ENCODE data around the gene CEBPG.

DNA sequence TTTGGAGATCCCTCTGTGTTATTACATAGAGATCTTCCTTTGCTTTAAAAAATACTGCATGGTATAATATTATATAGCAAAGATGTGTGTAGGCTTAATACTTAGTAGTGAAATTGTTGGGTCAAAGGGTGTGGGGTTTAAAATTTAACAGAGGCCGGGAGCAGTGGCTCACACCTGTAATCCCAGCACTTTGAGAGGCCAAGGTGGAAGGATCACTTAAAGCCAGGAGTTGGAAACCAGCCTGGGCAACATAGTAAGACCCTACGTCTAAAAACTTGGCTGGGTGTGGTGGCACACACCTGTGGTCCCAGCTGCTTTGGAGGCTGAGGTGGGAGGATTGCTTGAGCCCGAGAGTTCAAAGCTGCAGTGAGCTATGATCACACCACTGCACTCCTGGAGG lies 48.9 kb upstream of the CEBPG start:
- TF ChIP-seq CTCF (IDR thresholded peaks at IDR 0.05) (no peak), POLR2A (IDR thresholded peaks at IDR 0.05) (no peak)
